Activated CD4-positive, alpha-beta T cell treated with anti-CD3 and anti-CD28 coated beads for 1 hour (primary cell): Measurements from ENCODE around the gene FOXP1.

ENCODE experiments used
- DNase-seq: peaks from one replicate; pipeline ENCODE4 v3.0.0-alpha.2; 2020

Gene FOXP1

DNA sequence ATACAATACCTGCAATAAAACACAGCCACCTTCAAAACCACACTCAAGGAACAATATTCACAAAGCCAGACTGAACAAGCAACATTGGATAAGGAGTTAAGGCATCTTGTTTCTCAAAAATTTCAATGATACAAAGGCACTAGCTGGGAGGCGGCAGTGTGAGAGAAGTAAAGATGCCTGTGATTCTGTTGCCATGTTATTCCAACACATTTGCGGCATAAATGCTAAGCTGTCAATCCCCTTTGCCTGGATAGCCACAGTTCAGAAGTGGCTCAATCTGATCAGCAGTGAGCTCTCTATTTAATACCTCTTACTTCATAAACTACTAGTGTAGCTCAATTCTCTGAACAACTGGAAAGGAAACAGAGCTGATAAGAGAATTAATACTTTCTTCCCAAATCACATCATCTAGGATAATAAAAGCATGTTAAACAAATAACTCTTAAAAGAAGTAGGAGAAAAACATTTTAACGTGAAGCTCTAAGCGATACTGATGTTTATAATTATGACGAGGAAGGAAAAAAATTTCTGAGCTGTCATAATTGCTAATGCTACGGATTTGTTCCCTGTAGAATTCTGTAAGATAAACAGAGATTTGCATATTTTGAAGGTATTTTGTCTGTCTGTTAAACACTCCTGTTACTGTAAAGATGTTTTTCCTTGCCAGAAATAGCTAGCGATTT, 358.4 kb downstream of the FOXP1 start:
- no peak for DNase-seq

DNA sequence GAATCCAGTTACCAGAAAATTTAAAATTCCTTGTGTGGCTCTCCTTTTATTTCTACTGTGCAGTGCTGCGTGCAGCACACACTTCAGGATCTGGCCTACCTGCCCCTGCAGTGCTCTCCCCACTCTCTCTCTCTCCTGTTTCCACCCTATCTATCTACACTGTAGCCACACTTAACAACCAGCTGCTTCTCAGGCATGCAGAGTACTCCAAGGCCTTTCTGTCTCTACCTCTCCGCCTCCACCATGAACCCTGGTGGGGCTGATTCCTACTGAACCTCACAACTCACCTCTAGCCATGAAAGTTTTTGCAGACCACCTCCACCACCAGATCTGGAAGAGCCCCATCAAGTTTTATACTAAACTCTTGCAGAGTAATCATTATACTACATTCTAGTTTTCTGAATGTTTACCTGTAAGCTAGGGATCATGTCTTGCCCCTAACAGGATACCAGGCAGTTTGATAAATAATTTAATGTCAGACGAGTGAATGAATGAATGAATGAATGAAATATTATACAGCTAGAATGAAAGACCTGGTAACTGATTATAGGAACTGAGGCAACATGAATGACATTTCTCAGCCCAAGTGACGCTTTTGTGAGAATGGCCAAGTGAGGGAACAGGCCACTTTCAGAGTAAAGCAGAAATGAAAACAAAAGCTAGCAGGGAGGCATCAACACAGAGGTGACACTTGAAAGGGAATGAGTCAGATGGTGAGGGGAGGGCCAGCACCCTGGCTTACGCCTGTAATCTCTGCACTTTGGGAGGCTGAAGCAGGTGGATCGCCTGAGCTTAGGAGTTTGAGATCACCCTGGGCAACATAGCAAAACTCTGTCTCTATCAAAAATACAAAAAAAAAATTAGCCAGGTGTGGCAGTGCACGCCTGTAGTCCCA, 363.5 kb downstream of the FOXP1 start:
- peak; percentile 14 for DNase-seq

DNA sequence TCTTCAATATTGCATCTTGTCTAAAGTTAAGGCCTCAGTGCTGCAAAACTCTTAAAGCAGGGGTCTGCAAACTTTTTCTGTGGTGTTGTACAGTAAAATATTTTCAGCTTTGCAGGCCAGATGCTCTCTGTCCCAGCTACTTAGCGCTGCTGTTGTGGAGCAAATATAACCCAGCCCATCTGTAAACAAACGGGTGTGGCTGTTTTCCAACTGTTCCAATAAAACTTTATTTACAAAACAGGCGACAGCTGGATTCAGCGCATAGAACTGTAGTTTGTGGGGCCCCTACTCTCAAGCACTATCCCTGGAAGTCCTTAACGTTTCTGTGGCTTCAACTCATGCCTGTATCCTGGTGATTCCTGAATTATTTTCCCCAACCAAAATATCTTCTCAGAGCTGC, 365.0 kb downstream of the FOXP1 start:
- no peak for DNase-seq

GRCh38 chr3:71217640-71218222, 365.8 kb downstream of the FOXP1 start:
- DNase-seq = no peak

DNA sequence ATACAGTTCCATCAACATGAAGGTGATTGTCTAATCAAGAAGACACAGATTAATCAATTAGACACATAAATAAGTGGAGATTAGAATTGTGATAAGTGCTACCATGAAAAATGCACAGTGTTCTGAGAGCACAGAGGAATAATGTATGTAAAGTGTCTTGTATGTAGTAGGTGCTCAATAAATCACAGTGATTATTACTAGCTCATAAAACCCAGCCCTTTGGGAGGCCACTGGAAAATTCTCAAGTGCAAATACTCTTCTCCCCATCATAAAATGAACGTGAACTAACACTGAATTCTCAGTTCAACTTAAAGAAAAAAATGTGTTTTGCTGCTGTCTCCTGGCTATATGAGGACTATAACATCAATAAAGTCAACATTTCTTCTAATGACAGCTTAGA, 368.2 kb downstream of the FOXP1 start:
- no peak for DNase-seq

GRCh38 chr3:71214797-71215196, 368.7 kb downstream of the FOXP1 start:
- DNase-seq = no peak

GRCh38 chr3:71214016-71214415, 369.5 kb downstream of the FOXP1 start:
- DNase-seq = no peak

DNA sequence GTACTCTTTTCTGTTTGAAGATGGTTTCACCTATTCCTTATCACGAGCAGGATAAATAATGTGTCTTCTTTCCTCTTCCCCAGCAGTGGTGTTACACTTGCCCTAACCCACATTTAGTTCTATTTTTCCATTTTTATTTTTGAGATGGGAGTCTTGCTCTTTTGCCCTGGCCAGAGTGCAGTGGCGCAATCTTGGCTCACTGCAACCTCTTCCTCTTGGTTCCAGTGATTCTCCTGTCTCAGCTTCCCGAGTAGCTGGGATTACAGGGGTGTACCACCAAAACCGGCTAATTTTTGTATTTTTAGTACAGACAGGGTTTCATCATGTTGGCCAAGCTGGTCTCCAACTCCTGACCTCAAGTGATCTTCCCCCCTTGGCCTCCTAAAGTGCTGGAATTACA, 372.4 kb downstream of the FOXP1 start:
- no peak for DNase-seq

GRCh38 chr3:71210257-71211007, 373.1 kb downstream of the FOXP1 start:
- no peak for DNase-seq

DNA sequence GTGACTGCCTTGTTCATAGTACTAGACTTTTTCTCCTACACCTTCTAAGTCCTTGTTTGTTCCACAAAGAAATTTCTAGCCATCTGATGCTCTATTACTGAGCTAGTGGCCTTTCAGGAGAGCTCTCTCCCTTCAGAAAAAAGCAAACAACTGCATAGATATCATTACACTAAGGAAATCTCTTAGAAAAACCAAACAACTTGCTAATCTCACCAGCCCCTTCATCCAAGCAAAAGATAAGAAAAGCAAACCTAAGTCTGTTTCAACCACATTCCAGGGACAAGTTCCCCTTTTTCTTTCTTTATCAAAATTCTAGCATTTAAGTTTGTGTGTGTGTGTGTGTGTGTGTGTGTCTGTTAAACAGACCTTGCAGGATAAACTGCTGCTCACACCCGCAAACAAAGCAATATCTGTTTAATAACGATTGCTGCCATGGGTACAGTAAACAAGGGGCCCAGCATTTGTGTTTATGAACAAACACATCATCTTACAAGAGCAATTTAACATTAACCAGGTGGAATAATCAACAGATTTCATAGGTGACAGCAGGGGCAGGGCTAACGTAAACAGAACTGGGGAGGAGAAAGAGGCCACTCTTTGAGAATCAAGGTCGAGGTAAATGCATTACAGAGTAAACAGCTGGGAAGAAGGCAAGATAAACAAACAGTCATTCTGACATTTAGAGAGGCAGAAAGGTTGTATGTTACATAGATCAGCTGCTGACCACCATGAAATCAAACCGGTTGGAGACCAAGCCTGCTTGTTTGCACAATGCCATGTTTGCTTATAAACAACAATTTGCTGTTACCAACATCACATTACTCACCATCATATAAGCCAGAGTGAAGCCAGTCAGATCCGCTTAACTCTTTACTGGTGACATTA, 375.1 kb downstream of the FOXP1 start:
- no peak for DNase-seq

GRCh38 chr3:71207632-71208031, 375.9 kb downstream of the FOXP1 start:
- no peak for DNase-seq

- no peak for DNase-seq
Observed at GRCh38 chr3:71206305-71207165, 377.0 kb downstream of the FOXP1 start.

- DNase-seq = no peak
Observed at GRCh38 chr3:71203727-71204488, 379.6 kb downstream of the FOXP1 start.

DNA sequence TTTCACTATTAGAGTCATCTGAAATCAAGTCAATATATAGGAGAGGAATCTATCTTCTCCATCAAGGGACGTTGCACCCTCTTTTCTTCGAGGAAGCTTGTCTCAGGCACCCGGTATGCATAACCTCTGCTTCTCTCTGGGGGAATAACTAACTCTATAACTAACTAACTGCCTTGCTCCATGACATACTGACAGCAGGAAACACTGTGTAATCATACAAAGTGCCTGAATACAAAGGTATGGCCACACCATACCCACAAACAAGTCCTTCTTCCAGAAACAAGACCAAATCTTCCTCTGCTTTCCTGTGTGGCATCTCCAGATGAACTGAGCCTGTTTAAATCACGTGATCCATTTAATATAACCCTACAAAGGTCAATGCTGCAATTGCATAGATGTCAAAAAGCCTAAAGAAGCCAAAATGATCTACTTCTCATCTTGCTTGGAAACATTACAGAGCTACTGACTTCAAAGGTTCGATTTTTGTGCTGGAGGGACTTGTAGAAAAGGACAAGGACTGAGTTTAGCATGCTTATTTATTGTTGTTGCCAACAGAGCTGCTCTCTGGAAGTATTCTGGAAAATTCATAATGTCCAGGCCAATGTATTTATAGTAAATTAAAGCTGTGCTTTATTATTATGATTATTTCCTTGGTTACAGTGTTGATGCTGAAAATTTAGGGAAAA, 380.5 kb downstream of the FOXP1 start:
- DNase-seq = no peak

- DNase-seq = no peak
Observed at GRCh38 chr3:71201939-71202338, 381.6 kb downstream of the FOXP1 start.

- DNase-seq = no peak
Observed at GRCh38 chr3:71197841-71198565, 385.5 kb downstream of the FOXP1 start.

- DNase-seq = no peak
Observed at GRCh38 chr3:71195492-71195891, 388.0 kb downstream of the FOXP1 start.

- no peak for DNase-seq
Observed at GRCh38 chr3:71194785-71195184, 388.7 kb downstream of the FOXP1 start.

DNA sequence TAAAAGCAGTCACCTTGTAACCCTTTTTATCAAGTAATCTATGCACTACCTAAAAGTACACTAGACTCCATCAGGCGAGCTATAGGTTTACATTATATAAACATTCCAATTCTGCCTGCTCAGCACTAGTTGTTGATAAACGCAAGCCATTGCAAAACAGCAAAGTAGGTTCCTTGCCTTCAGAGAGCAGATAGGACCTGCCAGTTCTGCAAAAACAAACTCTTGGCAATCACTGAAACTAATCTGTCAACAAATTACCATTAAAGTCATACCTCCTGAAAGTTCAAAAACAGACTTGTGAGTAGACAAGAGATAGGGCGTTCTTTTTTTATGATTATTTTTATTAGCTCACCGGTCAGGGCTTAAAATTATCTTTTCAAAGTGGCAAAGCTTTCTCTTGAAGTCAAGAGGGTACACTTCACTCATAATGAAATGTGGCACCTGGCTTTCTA, 392.5 kb downstream of the FOXP1 start:
- no peak for DNase-seq
